IPS DF 19.7 (cell line): ENCODE data around the gene SHISAL2A.
"Not testable (repeated sequence)": the region's sequence is repeated elsewhere in the genome, so short reads cannot be mapped to it uniquely, and the experiment has no call there.

Experiments
- DNase-seq: peaks from one replicate; pipeline ENCODE4 v3.0.0-alpha.2; 2013; ENCODE audit warnings: low read depth, low spot score

Gene SHISAL2A

GRCh38 chr1:52684545-52684944 lies 51.6 kb downstream of the SHISAL2A start:
- DNase-seq: no peak

GRCh38 chr1:52686261-52686751 lies 53.3 kb downstream of the SHISAL2A start:
- DNase-seq: peak; percentile 25

GRCh38 chr1:52686830-52687229 lies 53.9 kb downstream of the SHISAL2A start:
- DNase-seq: no peak

GRCh38 chr1:52691821-52692220 lies 58.9 kb downstream of the SHISAL2A start:
- DNase-seq: no peak

- no peak for DNase-seq
Observed at GRCh38 chr1:52692697-52693096, 59.7 kb downstream of the SHISAL2A start.

- not testable (repeated sequence) for DNase-seq
Observed at GRCh38 chr1:52693351-52693750, 60.4 kb downstream of the SHISAL2A start.

GRCh38 chr1:52693843-52694242 lies 60.9 kb downstream of the SHISAL2A start:
- DNase-seq: no peak

GRCh38 chr1:52695627-52696026 lies 62.7 kb downstream of the SHISAL2A start:
- no peak for DNase-seq

- peak; percentile 12 for DNase-seq
Observed at GRCh38 chr1:52697795-52698674, 65.1 kb downstream of the SHISAL2A start, which contains the start of gene COA7. Gene COA7 (minus strand): TSS chr1:52698347. CDS start chr1:52698326, 21 bp downstream.

- DNase-seq: peak; percentile 82
Observed at GRCh38 chr1:52702886-52703787, 70.2 kb downstream of the SHISAL2A start.

GRCh38 chr1:52706136-52706670 lies 73.2 kb downstream of the SHISAL2A start:
- DNase-seq: no peak
